ENCODE data around the gene DROSHA. TPM values are rescaled to one million over a fixed set of nuclear protein-coding genes. Genes with fewer than 3 reads are reported as not detected.
A peak's percentile ranks its signal among the peaks of the same experiment; 100 is the strongest.

Gene DROSHA
- polyA plus RNA-seq, 3 donors: 2.2 to 12.6 (median 7.6) TPM

DNA sequence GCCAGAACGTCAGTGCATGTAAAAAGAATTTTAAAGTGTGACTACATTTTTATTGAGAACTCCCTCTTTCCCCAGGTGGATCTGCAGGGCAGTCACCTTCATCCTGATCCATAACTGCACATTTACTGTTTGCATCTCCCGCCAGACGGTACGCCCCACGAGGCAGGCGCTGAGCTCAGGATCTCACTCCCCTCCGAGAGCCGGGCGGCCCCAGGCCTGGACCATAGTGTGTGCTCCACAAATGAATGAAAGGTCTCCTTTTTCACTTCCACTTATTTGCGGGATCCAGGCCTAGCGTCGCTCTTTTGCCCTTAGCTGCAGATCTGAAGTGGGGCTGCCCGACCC lies 378 bp downstream of the DROSHA start:
- peak overlapping the region; percentile 76 for H3K9ac ChIP-seq (ENCODE audit: insufficient read depth, low read length, poor library complexity, severe bottlenecking)
- peak overlapping the region; percentile 69 to 88 for H3K27ac ChIP-seq (ENCODE audit: low read depth in 1 of 2, low read length in 2 of 2)
- Mint-ChIP-seq H3K27me3 (ENCODE audit: low read depth in 3 of 3) (peaks cover 0 to 2% (median 0%) of the 10 kb centered on the region in 3 donors), H3K4me3 (peak overlapping the region; percentile 99), H3K4me1 (peaks cover 33% of the 10 kb centered on the region), H3K27ac (peak overlapping the region; percentile 89 to 97 (median 94)), H3K36me3 (peaks cover 44 to 58% of the 10 kb centered on the region in 2 donors), H3K9me3 (no peaks in the 10 kb centered on the region)
- peak overlapping the region; percentile 99 for H2AFZ ChIP-seq (ENCODE audit: insufficient read depth, low read depth, low read length, poor library complexity, severe bottlenecking)
- H3K79me2 ChIP-seq (ENCODE audit: insufficient read depth, low read length): peaks cover 51% of the 10 kb centered on the region
- H3K27me3 ChIP-seq (ENCODE audit: control insufficient read depth in 2 of 2, insufficient read depth in 2 of 2, low read length in 2 of 2): no peaks in the 10 kb centered on the region
- 0% methylated on average over 12 of the region's 13 CpGs for WGBS (ENCODE audit: insufficient coverage)
- H3K36me3 ChIP-seq (replicated peaks in 1 of 2; ENCODE audit: control insufficient read depth in 1 of 2, insufficient read depth in 2 of 2, low read length in 2 of 2): peaks cover 43 to 55% of the 10 kb centered on the region in 2 donors
- DNase-seq: peak; percentile 6 to 29 (median 9)
- peak overlapping the region; percentile 81 for H3K4me2 ChIP-seq (replicated peaks; ENCODE audit: extremely low read depth, low read length, poor library complexity, severe bottlenecking)
- peaks cover 21 to 27% of the 10 kb centered on the region in 2 donors for H3K4me1 ChIP-seq (ENCODE audit: control insufficient read depth in 1 of 2, insufficient read depth in 2 of 2, low read length in 2 of 2)
- H3K9me3 ChIP-seq (replicated peaks in 1 of 2; ENCODE audit: control insufficient read depth in 1 of 2, insufficient read depth in 1 of 2, low read length in 2 of 2): no peaks in the 10 kb centered on the region
- intact Hi-C loops (cut with micrococcal nuclease): no loop called here
- H3K4me3 ChIP-seq (replicated peaks in 1 of 3; ENCODE audit: low read depth in 2 of 3, low read length in 3 of 3): peak overlapping the region; percentile 62 to 99 (median 92)
- TF ChIP-seq, protein P1, sequence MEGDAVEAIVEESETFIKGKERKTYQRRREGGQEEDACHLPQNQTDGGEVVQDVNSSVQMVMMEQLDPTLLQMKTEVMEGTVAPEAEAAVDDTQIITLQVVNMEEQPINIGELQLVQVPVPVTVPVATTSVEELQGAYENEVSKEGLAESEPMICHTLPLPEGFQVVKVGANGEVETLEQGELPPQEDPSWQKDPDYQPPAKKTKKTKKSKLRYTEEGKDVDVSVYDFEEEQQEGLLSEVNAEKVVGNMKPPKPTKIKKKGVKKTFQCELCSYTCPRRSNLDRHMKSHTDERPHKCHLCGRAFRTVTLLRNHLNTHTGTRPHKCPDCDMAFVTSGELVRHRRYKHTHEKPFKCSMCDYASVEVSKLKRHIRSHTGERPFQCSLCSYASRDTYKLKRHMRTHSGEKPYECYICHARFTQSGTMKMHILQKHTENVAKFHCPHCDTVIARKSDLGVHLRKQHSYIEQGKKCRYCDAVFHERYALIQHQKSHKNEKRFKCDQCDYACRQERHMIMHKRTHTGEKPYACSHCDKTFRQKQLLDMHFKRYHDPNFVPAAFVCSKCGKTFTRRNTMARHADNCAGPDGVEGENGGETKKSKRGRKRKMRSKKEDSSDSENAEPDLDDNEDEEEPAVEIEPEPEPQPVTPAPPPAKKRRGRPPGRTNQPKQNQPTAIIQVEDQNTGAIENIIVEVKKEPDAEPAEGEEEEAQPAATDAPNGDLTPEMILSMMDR (IDR thresholded peaks at IDR 0.05): no peak
- H4K20me1 ChIP-seq (ENCODE audit: insufficient read depth, low read length): peaks cover 9% of the 10 kb centered on the region

- H3K36me3 Mint-ChIP-seq: peaks cover 46 to 58% of the 10 kb centered on the region in 2 donors
- WGBS (ENCODE audit: insufficient coverage): 67% methylated on average over 3 of the region's 9 CpGs
- Histone ChIP-seq H3K4me3 (replicated peaks in 1 of 3; ENCODE audit: low read depth in 2 of 3, low read length in 3 of 3) (peak overlapping the region in 1 of 3 experiments; percentile 99), H3K9me3 (replicated peaks in 1 of 2; ENCODE audit: control insufficient read depth in 1 of 2, insufficient read depth in 1 of 2, low read length in 2 of 2) (no peaks in the 10 kb centered on the region), H3K36me3 (replicated peaks in 1 of 2; ENCODE audit: control insufficient read depth in 1 of 2, insufficient read depth in 2 of 2, low read length in 2 of 2) (peaks cover 43 to 55% of the 10 kb centered on the region in 2 donors), H4K20me1 (ENCODE audit: insufficient read depth, low read length) (peaks cover 9% of the 10 kb centered on the region), H3K27me3 (ENCODE audit: control insufficient read depth in 2 of 2, insufficient read depth in 2 of 2, low read length in 2 of 2) (no peaks in the 10 kb centered on the region), H2AFZ (ENCODE audit: insufficient read depth, low read depth, low read length, poor library complexity, severe bottlenecking) (peak overlapping the region; percentile 99), H3K27ac (ENCODE audit: low read depth in 1 of 2, low read length in 2 of 2) (peak overlapping the region in 1 of 2 donors; percentile 88), H3K9ac (ENCODE audit: insufficient read depth, low read length, poor library complexity, severe bottlenecking) (no peak overlapping the region), H3K4me2 (replicated peaks; ENCODE audit: extremely low read depth, low read length, poor library complexity, severe bottlenecking) (peak overlapping the region; percentile 81), H3K4me1 (ENCODE audit: control insufficient read depth in 1 of 2, insufficient read depth in 2 of 2, low read length in 2 of 2) (peaks cover 21 to 27% of the 10 kb centered on the region in 2 donors), H3K79me2 (ENCODE audit: insufficient read depth, low read length) (peaks cover 51% of the 10 kb centered on the region)
- TF ChIP-seq, protein P1 (IDR thresholded peaks at IDR 0.05): no peak
- DNase-seq: no peak
- H3K4me1 Mint-ChIP-seq: peaks cover 33% of the 10 kb centered on the region
- peaks cover 0 to 2% (median 0%) of the 10 kb centered on the region in 3 donors for H3K27me3 Mint-ChIP-seq (ENCODE audit: low read depth in 3 of 3)
- no peaks in the 10 kb centered on the region for H3K9me3 Mint-ChIP-seq
- no peak overlapping the region for H3K27ac Mint-ChIP-seq
- intact Hi-C loops (cut with micrococcal nuclease): no loop called here
- peak overlapping the region in 1 of 2 donors; percentile 99 for H3K4me3 Mint-ChIP-seq
These were observed 1.2 kb downstream of the DROSHA start for GRCh38 chr5:31530541-31531265.
